ENCODE measurements around the gene SH3TC1. TPM values are rescaled to one million over a fixed set of nuclear protein-coding genes. Genes with fewer than 3 reads are reported as not detected.

The SH3TC1 gene
- total and polyA plus RNA-seq, 2 of the 8 experiments (the other 6 are each of a cell fraction or from before 2014, with no cell fraction given) = 0.15 TPM; not detected in 1

DNA sequence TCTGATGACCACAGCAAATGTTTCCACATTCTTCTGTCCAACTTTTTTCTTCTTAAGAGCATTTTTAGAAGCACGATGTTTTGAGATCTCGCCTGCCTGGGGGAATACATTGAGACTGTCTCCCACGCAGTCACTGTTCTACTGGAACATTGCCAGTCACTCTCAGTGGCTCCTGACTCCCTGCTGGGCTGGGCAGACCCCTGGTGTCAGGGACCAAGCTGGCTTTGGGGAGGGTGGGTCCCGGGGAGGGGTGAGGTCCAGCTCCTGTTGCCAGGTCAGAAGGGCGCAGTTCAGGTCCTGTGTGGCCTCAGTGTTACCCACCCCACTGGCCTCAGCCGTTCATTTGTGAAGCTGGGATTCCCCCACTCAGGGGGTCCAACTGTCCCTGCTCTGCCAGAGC, 21.5 kb upstream of the SH3TC1 start (continued):
- TF ChIP-seq, protein P1, sequence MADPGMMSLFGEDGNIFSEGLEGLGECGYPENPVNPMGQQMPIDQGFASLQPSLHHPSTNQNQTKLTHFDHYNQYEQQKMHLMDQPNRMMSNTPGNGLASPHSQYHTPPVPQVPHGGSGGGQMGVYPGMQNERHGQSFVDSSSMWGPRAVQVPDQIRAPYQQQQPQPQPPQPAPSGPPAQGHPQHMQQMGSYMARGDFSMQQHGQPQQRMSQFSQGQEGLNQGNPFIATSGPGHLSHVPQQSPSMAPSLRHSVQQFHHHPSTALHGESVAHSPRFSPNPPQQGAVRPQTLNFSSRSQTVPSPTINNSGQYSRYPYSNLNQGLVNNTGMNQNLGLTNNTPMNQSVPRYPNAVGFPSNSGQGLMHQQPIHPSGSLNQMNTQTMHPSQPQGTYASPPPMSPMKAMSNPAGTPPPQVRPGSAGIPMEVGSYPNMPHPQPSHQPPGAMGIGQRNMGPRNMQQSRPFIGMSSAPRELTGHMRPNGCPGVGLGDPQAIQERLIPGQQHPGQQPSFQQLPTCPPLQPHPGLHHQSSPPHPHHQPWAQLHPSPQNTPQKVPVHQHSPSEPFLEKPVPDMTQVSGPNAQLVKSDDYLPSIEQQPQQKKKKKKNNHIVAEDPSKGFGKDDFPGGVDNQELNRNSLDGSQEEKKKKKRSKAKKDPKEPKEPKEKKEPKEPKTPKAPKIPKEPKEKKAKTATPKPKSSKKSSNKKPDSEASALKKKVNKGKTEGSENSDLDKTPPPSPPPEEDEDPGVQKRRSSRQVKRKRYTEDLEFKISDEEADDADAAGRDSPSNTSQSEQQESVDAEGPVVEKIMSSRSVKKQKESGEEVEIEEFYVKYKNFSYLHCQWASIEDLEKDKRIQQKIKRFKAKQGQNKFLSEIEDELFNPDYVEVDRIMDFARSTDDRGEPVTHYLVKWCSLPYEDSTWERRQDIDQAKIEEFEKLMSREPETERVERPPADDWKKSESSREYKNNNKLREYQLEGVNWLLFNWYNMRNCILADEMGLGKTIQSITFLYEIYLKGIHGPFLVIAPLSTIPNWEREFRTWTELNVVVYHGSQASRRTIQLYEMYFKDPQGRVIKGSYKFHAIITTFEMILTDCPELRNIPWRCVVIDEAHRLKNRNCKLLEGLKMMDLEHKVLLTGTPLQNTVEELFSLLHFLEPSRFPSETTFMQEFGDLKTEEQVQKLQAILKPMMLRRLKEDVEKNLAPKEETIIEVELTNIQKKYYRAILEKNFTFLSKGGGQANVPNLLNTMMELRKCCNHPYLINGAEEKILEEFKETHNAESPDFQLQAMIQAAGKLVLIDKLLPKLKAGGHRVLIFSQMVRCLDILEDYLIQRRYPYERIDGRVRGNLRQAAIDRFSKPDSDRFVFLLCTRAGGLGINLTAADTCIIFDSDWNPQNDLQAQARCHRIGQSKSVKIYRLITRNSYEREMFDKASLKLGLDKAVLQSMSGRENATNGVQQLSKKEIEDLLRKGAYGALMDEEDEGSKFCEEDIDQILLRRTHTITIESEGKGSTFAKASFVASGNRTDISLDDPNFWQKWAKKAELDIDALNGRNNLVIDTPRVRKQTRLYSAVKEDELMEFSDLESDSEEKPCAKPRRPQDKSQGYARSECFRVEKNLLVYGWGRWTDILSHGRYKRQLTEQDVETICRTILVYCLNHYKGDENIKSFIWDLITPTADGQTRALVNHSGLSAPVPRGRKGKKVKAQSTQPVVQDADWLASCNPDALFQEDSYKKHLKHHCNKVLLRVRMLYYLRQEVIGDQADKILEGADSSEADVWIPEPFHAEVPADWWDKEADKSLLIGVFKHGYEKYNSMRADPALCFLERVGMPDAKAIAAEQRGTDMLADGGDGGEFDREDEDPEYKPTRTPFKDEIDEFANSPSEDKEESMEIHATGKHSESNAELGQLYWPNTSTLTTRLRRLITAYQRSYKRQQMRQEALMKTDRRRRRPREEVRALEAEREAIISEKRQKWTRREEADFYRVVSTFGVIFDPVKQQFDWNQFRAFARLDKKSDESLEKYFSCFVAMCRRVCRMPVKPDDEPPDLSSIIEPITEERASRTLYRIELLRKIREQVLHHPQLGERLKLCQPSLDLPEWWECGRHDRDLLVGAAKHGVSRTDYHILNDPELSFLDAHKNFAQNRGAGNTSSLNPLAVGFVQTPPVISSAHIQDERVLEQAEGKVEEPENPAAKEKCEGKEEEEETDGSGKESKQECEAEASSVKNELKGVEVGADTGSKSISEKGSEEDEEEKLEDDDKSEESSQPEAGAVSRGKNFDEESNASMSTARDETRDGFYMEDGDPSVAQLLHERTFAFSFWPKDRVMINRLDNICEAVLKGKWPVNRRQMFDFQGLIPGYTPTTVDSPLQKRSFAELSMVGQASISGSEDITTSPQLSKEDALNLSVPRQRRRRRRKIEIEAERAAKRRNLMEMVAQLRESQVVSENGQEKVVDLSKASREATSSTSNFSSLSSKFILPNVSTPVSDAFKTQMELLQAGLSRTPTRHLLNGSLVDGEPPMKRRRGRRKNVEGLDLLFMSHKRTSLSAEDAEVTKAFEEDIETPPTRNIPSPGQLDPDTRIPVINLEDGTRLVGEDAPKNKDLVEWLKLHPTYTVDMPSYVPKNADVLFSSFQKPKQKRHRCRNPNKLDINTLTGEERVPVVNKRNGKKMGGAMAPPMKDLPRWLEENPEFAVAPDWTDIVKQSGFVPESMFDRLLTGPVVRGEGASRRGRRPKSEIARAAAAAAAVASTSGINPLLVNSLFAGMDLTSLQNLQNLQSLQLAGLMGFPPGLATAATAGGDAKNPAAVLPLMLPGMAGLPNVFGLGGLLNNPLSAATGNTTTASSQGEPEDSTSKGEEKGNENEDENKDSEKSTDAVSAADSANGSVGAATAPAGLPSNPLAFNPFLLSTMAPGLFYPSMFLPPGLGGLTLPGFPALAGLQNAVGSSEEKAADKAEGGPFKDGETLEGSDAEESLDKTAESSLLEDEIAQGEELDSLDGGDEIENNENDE (IDR thresholded peaks at IDR 0.05; ENCODE audit: insufficient replicate concordance, low read length) = no peak
- no peak for TF ChIP-seq NANOG (IDR thresholded peaks at IDR 0.05; ENCODE audit: insufficient read depth, low read depth, low read length, poor library complexity, severe bottlenecking)
- no peak for TF ChIP-seq SUZ12 (IDR thresholded peaks at IDR 0.05; ENCODE audit: low read length)
- TF ChIP-seq NRF1 (IDR thresholded peaks at IDR 0.05; ENCODE audit: low read depth, low read length) = no peak
- no peak for TF ChIP-seq JUND (IDR thresholded peaks at IDR 0.05; ENCODE audit: low read length)
- no peak for TF ChIP-seq TBP (IDR thresholded peaks at IDR 0.05; ENCODE audit: low read depth, low read length)
- no peak for TF ChIP-seq KDM4A (IDR thresholded peaks at IDR 0.05; ENCODE audit: low read depth, low read length, severe bottlenecking)
- no peak for TF ChIP-seq POLR2AphosphoS5 (IDR thresholded peaks at IDR 0.05; ENCODE audit: low read depth, low read length)
- TF ChIP-seq USF2 (IDR thresholded peaks at IDR 0.05; ENCODE audit: low read length) = no peak
- no peak for TF ChIP-seq MAFK (IDR thresholded peaks at IDR 0.05; ENCODE audit: low read depth, low read length)
- TF ChIP-seq GTF2F1 (IDR thresholded peaks at IDR 0.05; ENCODE audit: borderline replicate concordance, low read depth, low read length) = no peak
